Hematopoietic multipotent progenitor cell treated with erythropoietin and hydrocortisone succinate and interleukin-3 and kit ligand, for 6 days (in vitro differentiated cells): ENCODE measurements around the gene AIFM3.

Source experiments
- DNase-seq: peaks from one replicate; pipeline ENCODE4 v3.0.0-alpha.2; 2015

The AIFM3 gene

DNA sequence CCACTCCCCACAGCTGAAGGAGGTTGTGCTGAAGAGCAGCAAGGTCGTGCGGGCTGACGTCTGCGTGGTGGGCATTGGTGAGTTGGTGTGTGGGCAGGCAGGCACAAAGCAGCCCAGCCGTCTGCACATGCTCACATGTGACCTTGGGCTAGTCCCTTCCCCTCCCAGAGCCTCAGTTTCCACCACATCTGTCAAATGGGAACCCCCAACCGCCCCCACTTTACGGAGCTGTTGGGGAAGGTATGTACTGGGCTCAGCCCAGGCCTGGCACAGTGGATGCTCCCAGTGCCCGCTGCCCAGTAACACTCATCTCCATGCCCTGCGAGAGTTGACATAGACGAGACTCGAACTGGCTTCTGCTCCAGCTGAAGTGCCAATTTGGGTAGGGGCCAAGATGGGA is 10.0 kb downstream of the AIFM3 start:
- DNase-seq, result no peak

DNA sequence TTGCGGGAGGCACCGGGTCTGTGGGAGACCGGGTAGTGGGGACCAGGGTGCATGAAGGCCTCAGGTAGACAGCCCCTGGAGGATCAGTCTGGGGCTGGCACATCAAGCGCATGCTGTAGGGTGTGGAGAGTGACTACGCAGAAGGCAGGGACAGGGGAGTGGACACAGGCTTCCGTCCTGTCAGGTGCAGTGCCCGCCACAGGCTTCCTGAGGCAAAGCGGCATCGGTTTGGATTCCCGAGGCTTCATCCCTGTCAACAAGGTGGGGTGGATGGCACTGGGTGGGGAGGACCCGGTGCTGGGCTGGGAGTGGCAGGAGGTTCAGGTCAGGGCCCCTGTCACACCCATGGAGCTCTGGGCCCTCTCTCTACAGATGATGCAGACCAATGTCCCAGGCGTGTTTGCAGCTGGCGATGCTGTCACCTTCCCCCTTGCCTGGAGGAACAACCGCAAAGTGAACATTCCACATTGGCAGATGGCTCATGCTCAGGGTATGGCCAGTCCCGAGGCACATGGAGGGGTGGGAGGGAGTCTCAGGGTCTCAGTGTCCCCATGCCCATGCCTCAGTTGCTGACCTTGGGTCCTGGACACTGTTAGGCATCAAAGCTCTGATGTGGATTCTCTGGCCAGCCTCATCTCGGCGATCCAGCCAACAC is 10.6 kb downstream of the AIFM3 start:
- DNase-seq, result no peak

DNA sequence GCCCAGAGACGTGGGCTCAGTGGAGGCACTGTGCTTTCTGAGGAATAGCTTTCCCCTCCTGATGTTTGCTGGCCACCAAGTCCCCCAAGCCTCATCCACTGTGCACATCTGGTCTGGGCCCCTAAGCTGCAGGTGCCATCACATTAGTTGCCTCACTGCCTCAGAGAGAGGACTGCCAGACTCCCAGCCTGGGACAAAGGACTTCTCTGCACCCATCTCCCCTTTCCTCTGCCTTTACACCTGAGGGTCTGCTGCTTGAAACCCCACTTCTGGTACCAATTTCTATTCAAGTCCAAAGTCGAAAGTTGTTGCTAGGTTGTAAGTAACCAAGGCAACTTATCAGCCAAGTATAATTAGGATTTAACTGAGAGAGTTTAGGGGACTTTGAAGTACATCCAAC is 11.4 kb downstream of the AIFM3 start:
- no peak for DNase-seq

DNA sequence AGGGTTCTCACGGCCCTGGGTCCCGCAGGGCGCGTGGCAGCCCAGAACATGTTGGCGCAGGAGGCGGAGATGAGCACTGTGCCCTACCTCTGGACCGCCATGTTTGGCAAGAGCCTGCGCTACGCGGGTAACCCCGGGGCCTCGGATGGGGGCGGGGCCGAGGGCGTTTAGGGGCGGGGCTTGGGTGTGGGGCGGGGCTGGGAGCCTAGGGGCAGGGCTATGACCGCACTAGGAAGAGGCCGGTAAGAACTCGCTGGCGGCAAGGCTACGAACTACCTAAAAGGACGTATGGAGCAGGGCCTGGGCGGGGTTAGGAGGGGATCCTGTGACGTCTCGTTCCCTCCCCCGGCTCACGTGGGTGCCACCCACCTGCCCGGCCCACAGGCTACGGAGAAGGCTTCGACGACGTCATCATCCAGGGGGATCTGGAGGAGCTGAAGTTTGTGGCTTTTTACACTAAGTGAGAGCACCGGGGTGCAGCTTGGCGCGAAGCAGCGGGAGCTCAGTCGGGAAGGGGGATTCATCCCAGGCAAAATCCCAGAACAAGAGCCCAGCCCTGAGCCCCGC is 12.3 kb downstream of the AIFM3 start:
- peak; percentile 97 for DNase-seq

DNA sequence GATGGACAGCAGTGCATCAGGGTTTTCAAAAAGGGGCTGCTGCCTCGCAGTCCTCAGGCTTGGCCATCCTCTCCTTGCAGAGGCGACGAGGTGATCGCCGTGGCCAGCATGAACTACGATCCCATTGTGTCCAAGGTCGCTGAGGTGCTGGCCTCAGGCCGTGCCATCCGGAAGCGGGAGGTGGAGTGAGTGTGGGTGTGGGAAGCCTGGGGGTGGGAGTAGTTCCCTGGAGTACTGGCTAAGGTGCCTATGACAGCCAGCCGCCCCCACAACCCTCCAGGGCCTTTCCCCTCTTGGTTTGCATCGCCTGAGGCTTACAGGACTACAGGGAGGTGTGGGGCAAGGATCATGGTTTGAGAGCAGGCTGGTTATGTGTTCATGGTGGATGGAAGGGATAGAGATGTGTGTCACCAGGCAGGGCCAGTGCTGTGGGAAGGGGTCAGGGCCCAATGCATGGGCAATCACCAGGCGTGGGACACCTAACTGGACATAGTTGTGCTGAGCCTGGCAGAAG is 12.9 kb downstream of the AIFM3 start:
- no peak for DNase-seq

DNA sequence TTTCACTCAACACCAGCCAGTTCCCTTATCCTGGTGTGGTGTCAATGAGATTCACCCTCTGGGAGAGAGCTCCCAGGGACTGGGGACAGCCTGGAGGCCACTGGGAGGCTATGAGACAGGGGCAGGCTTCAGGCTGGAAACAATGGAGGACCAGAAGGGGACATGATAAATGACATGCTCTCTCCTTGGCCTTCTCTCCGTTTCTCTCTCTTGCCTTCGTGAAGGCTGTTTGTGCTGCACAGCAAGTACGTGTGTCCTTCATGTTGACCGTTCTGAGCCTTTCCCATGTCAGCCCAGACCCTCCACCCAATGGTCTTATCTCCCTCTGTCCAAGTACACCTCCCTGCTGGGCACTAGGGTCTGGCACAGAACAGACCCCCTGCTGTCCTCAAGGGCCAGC is 13.5 kb downstream of the AIFM3 start:
- DNase-seq, result no peak

DNA sequence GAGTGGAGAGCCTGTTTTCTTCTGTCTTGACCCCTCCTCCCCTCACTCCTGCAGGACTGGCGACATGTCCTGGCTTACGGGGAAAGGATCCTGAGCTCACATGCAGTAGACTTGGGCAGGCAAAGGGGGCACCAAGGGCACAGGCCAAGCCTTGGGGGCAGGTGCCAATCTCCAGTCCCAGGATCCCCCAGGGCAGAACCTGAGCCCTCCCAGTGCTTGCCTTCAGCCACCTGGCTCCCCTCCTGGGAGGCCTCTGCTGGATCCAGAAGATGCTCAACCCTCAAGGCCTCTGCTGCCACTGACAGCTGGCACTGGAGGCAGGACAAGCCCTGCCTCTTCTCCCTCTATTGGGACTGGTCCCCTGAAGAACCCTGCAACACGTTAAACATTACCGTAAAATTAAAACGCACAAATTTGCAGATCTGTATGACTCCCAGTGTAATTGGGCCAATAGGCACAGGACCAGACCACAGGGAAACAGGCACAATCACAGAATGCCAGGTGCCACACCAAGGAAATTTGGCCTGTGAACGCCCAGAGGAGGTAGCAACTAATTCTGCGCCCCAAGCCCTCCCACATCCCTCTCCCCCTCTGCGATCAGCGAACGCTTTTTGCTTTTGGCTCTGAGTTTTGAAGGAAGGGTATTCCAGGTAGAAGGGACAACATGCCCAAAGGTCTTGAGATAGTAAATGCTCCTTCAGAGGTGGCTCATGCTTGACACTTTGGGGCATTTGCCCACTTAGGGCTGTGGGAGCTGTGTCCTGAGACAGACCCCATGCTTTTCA is 14.1 kb downstream of the AIFM3 start:
- DNase-seq, result no peak

DNA sequence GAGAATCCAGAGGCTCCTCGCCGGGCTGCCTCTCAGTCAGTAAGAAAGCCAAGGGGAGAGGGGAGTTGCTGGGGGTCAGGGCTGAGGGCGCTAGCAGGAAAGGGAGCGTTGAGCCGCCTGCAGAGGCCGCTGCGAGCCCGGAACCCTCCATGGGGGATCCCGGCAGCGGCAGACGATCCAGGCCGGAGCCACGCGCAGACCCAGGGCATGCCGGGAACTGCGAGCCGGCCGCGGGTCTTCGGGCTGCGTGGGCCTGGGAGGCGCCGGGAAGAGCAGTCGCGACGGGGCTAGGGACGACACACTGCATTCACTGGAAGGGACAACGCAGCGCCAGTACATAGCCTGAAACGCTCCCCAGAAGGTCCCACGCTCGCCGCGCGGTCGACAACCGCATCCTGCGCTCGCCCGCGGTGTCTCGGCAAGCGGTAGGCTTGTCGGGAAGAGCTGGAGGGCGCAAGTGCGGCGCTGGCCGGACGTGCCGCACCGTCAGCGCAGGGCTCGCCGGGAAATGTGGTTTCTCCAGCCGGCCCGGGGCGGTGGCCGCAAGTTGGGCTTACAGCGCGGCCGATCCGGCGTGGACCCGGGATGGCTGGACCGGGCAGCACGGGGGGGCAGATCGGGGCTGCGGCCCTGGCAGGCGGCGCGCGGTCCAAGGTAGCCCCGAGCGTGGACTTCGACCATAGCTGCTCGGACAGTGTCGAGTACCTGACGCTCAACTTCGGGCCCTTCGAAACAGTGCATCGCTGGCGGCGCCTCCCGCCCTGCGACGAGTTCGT is 14.9 kb downstream of the AIFM3 start, which contains the start of gene LZTR1:
Gene LZTR1, plus strand, starts transcription at position 511 of the 776 bp plus-strand sequence. Its CDS starts 75 bp downstream, at position 586.
- peak; percentile 89 for DNase-seq

DNA sequence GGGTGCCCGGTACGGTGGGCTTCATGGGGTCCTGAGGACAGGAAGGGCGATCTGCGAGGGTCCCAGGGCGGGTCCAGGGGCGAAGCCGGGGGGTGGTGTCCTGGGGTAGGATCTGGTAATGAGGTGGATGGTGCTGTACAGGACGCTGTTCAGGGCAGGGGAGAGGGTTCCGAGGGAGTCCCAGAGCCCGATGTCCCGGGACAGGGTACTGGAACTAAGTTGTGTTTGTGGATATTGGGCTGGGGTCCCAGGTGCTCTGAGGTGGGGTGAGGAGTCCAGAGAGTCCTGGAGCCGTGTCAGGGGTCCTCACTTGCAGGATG is 15.5 kb downstream of the AIFM3 start:
- DNase-seq, result no peak

DNA sequence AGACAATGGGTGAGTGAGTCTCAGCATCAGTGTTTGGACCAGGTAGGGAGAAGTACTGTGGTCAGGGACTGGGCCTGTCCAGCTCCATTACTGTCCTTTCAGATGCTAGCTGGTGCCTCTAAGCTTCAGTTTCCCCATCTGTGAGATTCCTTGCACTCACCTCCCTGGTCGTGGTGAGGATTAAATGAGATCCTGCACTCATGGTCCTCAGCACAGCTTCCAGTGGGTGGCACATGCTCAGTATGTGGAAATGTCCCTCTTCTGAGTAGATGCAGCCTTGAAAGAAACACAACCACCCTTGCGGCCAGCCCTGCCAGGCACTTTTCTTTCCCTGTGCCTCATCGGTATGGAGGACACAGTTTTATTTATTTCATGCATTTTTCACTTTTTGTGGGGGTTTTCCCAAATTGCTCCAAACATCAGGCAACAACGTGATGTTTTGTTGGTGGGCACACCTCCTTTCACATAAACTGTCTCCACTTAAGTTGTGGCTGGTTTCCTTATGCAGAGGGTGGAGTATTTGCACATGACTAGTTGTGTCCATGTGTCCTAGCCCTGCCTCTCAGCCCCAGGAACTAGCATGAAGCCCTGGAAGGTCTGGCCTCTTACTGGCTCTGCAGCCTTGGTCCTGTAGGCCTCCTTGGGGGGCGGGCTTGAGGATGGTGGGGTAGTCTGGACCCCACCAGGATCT is 16.2 kb downstream of the AIFM3 start:
- DNase-seq, result no peak

DNA sequence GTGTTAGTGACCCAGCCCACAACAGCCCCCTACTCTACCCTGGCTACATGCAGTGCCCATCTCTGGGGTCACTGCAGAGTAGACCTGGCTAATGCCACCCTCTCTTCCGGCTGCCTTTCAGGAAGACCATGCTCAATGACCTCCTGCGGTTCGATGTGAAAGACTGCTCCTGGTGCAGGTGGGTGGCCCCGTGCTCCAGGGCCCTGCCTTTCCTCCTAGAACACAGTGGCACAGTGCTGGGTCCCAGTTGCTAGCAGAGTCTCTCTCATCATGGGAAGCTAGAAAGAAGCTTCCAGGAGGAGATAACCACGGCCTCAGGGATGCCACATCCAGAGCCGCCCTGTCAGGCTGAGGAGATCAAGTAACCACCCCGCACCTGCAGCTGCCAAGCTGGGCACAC is 18.7 kb downstream of the AIFM3 start:
- DNase-seq, result no peak

DNA sequence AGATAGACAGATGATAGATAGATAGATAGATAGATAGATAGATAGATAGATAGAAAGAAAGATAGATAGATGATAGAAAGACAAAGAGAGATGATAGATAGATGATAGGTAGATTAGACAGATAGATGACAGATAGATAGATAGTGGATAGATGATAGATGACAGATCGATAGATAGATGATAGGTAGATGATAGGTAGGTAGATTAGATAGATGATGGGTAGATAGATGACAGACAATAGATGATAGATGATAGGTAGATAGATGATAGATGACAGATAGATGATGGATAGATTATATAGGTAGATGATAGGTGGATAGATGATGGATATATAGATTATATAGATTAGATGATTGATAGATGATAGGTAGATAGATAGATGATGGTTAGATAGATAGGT is 19.3 kb downstream of the AIFM3 start:
- DNase-seq, result no peak

DNA sequence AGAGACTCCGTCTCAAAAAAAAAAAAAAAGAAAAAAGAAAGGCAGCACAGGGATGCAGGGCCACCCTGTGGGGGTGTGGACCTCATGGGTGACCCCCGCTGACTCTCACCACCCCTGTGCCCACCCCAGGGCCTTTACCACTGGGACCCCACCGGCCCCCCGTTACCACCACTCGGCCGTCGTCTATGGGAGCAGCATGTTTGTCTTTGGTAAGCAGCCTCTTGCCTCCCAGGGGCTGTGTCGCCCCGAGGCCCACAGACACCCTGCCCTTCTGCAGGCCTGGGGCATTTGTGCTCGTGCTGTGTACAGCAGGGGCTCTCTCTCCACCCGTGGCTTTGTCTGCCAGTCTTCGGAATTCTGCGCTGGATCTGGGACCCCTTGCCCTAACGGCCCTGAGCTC is 20.3 kb downstream of the AIFM3 start:
- DNase-seq, result no peak

DNA sequence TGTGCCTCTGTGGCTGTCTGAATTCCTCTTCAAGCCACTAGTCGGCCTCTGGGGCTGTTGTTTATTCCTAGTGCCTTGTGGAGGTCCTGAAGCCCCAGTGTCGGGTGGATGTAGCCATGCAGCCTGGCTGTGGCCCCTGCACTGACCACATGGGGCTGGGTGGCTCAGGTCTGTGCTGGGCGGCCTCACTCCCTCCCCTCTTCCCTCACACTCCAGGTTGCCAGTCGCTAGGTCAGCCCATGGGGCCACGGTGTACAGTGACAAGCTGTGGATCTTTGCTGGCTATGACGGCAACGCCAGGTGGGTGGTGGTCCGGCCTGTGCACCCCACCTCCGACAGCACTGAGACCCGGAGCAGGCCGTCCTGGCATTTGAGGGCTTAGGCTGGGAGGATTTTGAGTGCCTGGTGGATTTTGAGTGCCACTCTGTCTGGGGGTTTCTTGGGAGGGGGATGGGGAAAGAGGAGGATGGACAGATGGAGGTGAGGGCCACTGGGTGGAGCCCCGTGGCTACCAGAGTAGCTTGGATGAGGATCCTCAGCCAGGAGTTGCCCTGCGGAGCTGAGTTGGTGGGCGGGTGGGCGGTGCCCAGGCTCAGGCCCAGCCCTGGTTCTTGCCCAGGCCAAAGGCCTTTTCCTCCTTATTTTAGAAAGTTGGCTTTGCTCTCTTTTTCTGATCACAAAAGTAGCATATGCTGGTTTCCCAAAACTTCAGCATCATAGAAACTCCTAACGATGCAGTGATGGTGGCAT is 21.7 kb downstream of the AIFM3 start:
- DNase-seq, result no peak

DNA sequence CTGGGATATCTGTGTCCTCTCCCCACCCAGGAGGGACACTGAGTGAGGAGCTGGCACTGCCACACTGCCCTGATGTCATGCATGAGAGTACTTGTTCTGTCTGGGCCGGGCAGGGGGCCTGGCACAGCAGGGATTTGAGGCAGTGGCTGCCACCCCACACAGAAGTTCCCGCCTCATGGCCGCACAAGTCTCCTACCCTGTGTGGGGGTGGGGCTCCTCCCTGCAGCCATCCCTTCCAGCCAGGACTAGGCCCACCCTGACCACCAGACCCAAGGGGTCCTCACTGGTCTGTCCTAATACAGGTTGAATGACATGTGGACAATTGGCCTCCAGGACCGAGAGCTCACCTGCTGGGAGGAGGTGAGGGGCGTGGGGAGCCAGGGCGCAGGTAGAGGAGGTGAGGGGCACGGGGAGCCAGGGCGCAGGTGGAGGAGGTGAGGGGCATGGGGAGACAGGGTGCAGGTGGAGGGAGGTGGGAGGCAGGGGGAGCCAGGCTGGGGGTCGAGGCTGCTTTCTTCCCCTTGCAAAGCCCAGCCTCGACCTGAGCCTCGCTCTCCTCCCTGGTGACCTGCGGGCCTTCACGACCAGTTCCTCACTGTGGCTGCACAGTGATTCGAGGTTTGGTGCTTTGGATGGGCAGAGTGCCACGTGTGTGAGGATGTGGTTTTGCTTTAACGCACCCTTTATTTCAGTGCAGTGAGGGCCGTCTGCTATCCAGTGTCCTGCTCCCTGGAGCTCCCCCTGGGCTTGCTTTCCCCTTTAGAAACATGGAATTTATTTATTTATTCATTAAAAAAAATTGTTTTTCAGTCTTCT is 22.5 kb downstream of the AIFM3 start:
- DNase-seq, result no peak

DNA sequence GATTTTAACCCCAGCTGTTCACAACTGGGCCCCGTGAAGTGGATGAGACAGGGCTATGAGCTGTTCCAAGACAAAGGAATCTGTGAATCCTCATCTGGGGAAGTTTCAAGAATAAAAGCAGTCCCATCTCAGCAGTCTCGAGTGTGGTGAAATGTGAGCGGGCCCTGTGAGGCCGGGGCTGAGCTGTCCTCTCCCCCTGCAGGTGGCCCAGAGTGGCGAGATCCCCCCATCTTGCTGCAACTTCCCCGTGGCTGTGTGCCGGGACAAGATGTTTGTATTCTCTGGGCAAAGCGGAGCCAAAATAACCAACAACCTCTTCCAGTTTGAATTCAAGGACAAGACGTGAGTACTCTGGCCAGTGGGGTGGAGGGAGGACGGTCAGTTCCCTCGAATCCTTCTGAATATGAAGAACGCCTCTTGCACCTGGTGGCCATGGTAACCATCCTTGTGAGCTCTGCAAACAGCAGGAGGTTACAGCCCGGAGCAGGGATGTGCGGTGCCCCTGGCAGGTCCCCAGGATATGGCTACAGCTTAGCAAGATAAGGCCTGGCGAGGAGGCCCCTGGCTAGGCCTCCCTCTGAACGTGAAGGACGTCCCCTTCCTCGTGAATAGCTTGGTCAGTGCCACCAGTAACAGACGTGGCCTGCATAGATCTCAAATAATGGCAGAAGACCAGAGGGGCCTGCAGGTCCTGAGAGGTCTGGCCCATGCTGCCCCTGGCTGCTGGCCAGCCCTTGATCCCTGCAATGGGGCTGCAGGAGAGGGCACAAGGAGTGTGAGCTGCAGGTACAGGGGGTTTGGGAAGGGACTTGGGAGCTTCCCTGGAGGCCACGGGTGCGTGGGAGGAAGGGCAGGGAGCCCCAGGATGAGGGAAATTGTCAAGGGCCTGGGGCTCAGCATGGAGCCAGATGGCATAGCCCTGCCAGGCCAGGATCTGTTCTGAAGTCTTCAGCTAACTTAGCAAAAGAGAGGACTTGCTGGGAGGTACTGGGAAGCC is 23.4 kb downstream of the AIFM3 start:
- no peak for DNase-seq

DNA sequence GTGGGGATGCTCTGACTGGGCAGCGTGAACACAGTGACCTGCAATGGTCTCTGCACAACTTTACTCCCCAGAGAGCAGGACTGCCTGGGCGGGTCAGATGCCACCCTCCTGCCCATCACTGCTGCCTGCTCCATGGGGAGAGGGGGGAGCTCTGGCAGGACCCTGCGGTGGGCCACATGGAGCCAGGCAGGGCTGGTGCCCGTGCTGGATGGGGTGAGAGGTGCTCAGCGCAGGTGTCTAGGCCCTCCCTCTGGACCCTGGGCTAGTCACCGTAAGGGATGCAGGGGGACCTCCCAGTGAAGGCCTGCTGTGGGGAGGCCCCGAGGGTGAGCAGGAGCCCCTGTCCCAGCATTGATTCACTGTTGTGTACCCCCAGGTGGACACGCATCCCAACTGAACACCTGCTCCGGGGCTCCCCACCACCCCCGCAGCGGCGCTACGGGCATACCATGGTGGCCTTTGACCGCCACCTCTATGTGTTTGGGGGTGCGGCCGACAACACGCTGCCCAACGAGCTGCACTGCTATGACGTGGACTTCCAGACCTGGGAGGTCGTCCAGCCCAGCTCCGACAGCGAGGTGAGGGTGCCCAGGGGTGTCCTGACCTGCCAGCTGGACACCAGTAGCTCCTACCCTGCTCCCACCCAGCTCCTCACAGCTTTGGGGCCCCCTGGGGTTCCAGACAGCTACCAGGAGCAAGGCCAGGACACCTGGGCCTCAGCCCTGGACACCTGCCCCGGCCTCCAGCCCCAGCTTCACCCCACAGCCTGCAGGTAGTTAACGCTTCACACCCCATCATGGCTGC is 24.4 kb downstream of the AIFM3 start:
- DNase-seq, result no peak

DNA sequence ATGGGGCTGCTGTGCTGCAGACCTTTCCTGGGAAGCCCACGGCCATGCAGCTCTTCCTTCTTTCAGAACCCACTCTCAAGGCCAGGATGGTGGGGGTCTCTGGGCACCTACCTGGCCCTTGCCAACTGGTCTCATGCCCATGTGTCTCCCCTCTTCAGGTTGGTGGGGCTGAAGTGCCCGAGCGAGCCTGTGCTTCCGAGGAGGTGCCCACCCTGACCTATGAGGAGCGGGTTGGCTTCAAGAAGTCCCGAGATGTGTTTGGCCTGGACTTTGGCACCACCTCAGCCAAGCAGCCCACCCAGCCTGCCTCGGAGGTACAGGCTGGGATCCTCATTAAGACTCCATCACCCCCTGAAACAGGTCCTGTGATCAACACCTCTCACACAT is 25.0 kb downstream of the AIFM3 start:
- no peak for DNase-seq
